HG03439 (cell line): ENCODE data around the gene PLAC8.
"Not testable (repeated sequence)": the region's sequence is repeated elsewhere in the genome, so short reads cannot be mapped to it uniquely, and the experiment has no call there.

Experiments used
- ATAC-seq: cut with Tn5 transposase; IDR thresholded peaks from one replicate; pipeline ENCODE4 v1.9.1; 2021; ENCODE audit warnings: mild to moderate bottlenecking, moderate library complexity; ENCODE audit not compliant: unreplicated experiment

The PLAC8 gene

DNA sequence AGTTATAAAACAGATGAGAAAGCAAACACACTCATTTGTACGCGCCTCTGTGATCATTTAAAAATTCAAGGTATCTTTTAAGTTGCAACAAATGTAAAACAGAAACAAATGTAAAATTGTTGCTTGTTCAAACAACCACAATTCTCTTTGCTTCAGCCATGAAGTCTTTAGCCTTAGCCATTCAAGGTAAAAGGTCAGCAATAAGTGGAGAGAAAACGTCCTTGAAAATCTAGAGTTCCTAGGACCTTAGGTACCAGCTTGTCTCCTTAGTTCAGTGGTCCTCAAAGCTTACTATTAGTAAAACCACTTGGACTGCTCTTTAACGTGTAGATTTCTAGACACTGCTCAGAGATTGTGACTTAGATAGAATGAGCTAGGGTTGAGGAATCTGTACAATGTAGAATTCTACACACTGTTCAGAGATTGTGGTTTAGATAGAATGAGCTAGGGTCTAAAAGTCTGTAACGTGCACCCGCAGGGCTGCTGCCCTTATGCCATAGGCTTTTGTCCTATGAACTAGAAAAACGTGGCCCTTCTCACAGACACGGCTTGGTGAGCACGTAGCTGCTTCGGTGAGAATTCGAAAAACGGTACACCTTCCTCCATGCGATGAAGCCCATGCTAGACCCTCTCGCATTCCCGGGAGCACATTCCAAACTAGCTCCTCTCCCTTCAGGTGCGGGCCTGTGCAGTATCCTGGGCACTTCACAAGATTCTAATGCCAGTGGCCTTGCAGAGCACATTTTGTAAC is 1.7 kb downstream of the PLAC8 start:
- ATAC-seq: no peak

DNA sequence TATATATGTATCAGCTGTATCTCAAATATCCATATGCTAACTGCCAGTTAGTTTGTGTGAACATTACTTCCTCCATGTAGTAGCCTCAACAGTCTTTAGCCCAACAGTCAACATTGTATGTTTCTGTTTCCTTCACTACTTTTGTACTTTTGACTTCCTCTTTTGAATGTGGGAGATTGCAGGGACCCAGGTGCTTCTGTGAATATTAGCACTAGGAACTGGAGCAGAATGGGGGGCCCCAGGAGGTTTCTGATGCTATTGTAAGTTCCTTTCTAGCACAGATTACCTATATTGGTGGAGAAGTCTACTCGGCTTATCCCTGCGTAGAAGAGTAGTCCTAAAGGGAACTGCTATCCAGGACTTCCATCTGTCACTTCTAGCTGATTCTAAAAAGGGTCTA is 2.3 kb downstream of the PLAC8 start:
- no peak for ATAC-seq

DNA sequence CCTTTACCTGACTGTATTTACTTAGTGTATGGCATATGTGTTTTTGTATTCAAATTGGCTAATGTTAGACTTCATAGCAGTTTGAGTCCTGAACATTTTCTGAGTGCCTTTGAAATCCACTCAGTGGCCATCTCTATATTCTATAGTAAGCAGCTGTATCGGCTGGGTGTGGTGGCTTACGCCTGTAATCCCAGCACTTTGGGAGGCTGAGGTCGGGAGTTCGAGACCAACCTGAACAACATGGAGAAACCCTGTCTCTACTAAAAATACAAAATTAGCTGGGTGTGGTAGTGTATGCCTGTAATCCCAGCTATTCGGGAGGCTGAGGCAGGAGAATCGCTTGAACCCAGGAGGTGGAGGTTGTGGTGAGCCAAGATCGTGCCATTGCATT is 2.8 kb downstream of the PLAC8 start:
- not testable (repeated sequence) for ATAC-seq

DNA sequence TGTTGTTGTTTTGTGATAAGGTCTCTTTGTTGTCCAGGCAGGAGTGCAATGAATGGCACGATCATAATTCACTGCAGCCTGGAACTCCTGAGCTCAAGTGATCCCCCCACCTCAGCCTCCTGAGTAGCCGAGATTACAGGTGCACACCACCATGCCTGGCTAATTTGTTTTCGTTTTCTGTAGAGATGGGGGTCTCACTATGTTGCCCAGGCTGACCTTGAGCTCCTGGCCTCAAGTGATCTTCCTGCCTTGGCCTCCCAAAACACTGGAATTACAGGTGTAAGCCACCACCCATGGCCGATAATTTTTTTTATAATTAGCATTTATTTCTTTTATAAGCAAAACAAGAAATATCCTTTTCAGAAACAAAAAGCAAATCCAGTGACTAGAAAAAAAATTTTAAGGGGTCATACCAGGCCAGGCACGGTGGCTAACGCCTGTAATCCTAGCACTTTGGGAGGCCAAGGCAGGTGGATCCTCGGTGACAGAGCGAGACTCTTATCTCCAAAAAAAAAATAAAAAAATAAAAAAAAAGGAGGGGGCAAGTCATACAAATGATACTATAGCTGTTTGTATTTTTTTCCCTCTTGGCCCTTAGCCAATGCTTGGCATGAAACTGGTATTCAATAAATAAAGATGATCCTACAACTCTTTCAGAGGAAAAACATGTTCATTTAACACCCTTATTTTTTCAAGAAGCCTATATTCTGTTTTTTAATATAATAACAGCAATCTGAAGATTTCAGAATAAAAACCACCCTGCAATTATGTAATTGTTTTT is 3.4 kb downstream of the PLAC8 start:
- no peak for ATAC-seq

DNA sequence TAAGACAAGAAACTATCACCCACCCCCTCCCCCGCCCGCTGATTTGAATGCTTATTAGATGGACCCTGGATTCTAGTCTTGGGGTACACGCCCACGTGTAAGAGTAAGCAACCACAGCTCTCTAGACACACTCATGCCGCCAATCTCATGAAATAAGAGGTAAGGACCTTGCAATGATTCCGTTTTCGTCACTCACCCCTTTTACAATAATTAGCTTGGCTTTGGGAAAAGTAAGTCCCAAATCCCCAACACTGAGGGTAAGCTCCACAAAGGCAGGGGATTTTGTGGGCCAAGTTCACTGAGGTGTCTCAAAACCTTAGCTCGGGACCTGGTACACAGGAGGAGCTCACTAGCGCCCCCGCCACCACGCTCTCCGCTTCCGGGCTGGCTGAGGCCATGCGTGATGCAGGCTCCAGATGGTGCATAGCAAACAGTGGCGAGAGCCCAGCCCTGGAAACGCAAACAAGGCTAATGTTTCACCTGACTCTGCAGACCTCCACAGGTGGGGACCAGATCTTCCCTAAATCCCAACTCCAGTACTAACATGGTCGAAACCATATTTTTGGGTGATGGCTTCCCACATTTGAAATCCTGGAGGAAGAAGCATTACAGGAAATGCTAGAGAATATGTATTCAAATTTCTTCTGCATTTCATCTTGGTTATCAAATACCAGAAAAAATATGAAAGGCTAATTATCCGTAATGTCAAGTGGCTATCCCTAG is 4.1 kb downstream of the PLAC8 start:
- peak; percentile 73 for ATAC-seq

DNA sequence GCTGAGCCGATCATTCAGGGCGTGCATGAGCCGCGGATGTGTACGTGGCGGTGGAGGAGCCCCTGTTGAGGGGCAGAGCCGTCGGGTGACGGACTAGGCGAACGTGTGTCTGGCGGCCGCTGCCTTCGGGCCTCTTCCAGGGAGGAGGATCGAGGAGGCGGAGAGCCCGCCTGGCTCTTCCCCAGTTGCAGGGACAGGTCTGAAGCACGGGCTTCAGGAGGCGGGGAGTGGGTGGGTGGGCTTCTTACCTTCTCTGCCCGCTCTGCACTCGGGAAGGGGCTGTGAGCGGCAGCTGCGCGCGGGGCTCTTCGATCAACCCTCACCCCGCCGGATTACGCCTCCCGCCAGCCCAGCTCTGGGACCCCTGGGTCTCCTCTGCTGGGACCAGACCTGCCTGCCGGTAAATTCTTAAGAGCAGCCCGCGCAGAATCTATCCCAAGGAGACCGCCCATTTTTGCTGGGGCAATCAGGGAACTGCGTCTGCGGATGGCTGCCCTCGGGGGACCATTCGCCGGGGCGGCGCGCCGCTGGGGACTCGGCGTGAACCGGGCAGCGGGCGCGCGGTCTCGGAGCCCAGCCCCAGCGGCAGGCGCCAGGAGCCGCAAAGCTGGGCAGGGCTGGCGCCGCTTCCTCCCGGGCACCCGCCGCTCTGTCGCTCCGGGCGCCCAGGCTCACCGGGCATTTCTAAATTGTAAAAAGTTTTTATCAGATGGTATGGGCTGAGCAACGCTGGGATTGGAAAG is 4.9 kb downstream of the PLAC8 start:
- ATAC-seq: peak; percentile 23

DNA sequence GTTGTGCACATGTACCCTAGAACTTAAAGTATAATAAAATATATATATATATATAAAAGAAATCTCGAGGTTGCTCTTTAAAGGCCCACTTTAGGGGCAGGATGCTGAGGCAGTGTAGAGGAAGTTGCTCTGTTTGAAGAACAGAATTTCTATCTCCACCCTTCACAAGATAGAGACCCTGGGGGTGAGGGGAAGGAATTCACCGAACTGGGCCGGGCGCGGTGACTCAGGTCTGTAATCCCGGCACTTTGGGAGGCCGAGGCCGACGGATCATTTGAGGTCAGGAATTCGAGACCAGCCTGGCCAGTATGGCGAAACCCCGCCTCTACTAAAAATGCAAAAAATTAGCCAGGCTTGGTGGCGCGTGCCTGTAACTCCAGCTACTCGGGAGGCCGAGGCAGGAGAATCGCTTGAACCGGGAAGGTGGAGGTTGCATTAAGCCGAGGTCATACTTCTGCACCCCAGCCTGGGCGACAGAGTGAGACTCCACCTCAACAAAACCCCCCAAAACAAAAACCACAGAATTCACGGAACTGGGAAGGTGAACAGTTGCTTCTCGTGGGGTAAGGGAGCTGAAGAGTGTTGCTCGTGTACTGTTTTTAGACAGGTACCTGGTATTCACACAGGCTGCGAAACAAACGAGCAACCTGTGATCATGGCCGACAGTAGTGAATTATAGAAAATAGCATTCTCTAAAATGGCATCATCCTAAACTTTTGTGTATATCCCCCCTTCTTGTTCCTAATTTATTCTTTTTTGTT is 6.2 kb downstream of the PLAC8 start:
- no peak for ATAC-seq

DNA sequence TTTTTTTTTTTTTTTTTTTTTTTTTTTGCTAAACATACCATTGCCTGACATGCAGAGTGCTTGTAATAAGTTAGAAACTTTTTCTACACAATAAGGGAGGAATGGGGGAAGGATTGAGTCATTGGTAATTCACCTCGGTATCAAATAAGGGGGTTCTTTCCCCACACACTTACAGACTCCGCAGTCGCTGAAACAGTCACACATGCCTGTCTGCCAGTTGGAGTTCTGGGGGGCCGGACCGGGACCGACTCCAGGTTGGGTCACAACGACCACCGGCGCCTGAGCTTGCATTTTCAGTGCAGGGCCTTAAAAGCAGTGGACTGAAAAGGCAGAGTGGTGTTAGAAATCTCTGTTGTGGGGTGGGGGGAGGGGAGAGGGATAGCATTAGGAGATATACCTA is 6.9 kb downstream of the PLAC8 start:
- no peak for ATAC-seq

DNA sequence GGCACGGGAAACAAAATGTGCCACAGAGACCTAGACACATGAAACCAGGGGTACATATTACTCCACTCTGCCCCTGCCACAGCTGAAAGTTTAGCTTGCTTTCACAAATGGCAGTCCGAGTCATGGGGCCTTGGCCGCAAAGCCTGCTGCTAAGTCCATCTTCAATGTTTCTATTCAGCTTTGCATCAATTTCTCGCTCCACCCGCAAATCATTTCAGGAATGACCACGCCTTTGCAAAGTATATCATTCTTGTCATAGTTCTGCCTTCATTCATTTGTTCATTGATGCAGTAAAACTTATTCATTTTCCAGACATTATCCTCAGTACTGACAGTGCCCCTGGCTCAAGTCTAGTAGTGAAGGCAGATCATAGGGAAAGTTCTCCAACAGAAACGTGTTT is 9.5 kb downstream of the PLAC8 start:
- ATAC-seq: no peak

DNA sequence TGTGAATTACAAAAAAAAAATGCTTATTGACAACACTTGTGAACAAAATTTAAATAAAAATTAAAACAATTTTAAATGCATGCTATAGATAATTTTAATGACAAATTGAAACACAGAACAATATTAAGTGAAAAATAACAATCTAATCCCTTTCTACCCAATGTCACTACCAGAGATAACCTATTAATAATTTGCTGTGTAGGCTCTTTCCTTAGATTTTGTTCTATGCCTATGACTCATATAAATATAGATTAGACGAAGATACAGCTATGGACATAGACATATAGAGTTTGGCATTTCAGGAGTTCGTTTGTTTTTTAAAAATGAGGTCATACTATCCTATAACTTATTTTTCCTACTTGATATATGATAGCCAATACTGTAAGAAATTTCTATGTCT is 18.1 kb downstream of the PLAC8 start:
- ATAC-seq: no peak

DNA sequence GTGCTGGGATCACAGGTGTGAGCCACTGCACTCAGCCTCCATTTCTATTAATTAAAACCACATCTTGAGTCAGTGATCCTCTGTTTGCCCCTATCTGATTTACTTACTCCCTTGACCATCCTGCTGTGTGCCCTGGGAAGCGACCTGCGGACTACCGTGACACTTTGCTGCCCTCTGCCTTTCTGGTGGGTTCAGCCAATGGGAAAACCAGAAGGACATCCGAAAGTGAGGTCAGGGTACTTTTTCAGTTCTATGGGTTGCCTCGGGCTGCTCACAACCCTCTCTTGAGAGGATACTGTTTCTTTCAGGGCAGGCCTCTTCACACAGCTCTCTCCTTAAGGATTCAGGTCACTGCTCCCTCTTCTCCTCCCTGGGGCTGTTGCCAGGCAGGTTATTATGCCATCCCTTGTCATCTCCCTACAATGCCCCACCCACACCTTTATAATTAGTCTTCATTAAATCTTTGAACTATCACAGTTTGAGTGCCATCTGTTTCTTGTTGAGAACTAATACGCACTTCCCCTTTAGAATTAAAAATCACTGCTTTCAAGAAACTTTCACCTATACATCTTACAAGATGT is 21.4 kb downstream of the PLAC8 start:
- ATAC-seq: no peak

DNA sequence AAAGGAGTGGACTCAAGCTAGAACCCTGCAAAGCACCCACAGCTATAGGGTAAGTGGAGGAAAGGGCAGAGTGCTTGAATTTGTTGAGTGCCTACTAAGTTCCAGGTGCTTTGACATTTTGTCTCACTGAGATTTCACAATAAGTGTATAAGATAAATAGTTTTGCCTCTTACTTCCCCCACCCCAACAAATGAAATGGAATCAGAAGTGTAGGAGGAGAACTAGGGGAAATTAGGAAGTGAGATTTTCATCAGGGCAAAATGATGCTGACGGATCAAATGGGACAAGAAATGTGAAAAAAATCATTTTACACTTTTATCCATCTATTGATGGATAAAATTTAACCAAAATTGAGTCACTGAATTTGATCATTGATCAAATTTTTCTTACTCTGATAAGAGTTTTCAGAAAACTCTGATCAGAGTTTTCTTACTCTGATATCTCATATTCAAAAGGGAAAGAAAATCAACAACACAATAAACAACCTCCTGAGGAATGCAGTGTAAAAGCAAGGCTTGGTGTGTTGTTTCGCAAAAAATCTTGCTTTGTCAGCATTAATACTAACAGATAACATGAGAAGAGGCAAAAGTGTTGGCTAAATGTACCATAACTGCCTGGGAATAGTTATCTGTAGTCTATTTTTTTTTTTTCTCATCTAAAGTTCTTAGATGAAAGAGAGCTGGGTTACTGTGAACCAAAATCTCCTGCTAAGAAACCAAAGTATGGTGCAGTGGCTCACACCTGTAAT is 24.9 kb downstream of the PLAC8 start:
- no peak for ATAC-seq

DNA sequence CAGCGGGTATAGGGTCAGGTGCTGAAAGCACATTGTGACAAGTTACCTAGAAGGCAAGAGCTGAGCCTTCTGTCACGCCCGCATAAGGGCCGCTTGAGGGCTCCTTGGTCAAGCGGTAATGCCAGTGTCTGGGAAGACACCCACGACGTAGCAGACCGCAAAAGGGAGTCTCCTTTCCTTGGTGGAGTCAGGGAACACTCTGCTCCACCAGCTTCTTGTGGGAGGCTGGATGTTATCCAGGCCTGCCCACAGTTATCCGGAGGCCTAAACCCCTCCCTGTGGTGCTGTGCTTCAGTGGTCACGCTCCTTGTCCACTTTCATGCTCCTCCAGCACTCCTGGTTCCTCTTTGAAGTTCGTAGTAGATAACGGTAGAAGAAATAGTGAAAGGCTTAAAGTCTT is 29.6 kb downstream of the PLAC8 start:
- ATAC-seq: not testable (repeated sequence)

DNA sequence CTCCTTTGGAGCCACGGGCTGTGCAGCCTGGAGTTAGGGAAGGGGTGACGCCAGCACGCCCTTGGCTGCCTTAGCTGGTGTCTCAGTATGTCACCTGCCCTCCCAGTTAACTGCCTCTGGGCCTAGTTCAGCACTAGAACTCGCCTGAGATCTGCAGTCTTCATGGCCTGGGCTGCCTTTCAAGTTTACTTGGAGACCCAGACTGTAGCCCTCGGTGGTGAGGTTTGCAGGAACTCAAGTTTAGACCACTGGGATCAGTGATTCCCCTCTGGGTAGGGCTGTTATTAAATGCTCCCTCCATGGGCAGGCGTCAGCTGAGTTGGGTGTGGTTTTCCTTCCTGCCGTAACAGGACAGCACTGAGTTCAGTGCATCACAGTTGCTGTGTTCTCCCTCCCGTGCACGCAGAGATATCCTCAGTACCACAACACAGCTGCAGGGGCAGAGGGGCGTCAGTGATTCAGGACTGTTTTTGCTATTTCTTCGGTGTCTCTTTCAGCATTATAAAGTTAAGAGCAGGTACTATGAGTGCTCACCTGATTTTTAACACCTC is 30.5 kb downstream of the PLAC8 start:
- no peak for ATAC-seq

DNA sequence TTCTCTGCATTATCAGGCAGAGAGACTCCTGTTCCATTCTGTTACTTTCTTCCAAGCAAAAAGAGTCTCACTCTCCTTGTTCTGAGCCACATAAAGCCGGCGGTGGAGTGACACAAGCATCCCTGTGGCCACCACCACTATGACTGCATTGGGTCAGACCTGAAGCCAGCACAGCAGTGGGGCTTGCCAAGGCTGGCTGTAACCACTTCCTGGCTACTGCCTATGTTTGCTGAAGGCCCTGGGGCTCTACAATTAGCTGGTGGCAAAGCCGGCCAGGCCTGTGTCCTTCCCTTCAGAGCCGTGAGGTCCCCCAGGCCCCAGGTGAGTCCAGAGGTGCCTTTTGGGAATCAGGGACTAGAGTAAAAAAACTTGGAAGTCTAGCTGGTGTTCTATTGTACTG is 31.8 kb downstream of the PLAC8 start:
- no peak for ATAC-seq

DNA sequence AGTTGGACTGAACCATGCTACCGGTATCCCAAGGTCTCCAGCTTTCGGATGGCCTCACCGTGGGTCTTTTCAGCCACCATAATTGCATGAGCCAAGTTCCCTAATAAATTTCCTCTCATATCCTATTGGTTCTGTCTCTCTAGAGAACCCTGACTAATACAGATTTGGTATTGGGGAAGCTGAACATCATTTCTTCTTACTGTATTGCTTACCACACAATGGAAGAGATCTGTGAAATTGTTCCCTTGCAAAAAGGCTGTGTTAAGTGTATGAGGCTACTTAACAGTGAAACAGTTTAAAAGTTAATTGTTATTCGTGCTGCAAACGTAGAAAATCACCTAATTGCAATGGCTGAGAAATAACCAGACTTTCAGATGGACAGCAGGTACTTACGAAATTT is 34.0 kb downstream of the PLAC8 start:
- no peak for ATAC-seq

DNA sequence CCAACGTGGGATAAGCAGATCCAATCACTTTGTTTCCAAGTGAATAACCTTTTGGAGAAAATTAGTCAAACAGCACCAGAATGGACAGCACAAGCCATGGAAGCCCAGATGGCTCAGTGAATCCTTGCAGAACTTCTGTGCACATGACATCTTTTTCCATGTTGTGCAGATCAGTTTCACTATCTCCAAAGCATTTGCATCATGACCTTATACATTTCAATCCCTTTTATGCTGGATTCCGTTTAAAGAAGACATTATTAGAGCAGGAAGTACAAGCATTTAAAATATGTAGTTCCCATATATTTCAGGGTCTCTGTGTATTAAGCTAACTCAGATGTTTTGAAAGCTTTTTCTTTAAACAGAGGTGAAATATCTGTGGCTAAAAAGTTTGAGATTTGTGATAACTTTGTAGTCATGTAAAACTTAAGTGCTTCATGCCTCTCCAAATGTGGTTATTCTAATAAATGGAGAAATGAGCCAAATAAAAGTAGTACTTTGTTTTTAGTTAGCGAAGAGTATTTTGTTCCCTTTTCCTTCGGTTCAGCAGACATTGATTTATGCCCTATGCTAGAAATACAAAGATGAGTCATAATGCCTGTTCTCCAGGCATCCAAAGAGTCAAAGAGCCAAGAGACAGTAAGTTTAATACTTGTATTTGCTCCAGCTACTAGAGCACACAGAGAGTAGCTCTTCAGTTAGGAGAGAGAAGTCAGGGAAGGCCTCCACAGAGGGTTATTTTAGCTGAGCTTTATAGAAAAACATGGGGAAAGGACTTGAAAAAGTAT is 39.0 kb downstream of the PLAC8 start:
- no peak for ATAC-seq

DNA sequence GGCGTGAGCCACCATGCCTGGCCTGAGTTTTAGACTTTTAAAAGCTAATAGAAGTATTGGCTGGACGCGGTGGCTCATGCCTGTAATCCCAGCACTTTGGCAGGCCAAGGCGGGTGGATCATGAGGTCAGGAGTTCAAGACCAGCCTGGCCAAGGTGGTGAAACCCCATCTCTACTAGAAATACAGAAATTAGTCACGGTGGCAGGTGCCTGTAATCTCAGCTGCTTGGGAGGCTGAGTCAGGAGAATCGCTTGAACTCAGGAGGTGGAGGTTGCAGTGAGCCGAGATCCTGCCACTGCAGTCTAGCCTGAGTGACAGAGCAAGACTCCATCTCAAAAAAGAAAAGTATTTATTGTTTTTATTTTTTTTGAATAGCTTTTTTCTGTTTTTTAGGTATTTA is 39.7 kb downstream of the PLAC8 start:
- ATAC-seq: not testable (repeated sequence)
